ENCODE results near the gene SLC35B2.

SLC35B2 gene

DNA sequence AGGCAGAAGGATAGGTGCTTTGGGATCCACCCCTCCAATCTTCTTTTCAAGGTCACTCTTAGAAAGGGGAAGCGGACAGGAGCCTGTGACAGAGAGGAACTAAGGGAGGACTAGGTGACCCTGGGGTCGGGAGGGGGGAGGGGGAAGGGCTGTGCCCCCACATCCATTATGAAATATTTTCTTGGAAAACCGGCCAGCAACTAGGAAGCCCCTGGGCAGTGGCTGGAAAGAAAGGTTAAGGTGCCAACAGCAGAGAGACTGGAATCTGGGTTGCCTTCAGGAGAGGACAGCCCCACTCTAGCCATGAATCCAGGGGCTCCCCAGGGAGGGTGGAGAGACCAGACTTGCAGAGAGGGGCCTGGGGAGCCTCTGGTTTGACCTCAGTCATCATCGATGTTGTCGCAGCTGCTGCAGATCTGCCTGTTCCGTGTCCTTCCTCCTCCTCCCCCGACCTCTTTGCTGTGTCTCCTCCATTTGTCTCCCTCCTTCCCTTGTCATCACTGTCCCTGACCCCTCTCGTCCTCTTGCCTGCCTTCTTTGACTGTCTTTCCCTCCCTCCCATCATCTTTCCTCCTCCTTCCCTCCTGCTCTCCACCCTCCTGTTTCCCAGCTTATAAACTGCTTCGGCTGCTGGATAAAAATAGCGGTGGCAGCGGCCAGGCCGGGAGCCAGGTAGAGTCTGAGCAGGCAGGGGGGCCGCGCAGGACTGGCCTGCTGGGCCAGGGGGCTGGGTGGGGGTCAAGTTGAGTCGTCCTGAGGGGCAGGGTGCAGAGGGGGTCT, 30.8 kb downstream of the SLC35B2 start:
- no peak for DNase-seq (ENCODE audit: low read depth)
- TF ChIP-seq CTCF (IDR thresholded peaks at IDR 0.05; ENCODE audit: low read length, missing control alignments): no peak
- H3K4me3 ChIP-seq (replicated peaks; ENCODE audit: low read depth, low read length): no peak overlapping the region

GRCh38 chr6:44225579-44226325, 31.6 kb downstream of the SLC35B2 start:
- no peak overlapping the region for H3K4me3 ChIP-seq (replicated peaks; ENCODE audit: low read depth, low read length)
- no peak for TF ChIP-seq CTCF (IDR thresholded peaks at IDR 0.05; ENCODE audit: low read length, missing control alignments)
- no peak for DNase-seq (ENCODE audit: low read depth)

- no peak for TF ChIP-seq CTCF (IDR thresholded peaks at IDR 0.05; ENCODE audit: low read length, missing control alignments)
- no peak overlapping the region for H3K4me3 ChIP-seq (replicated peaks; ENCODE audit: low read depth, low read length)
- DNase-seq (ENCODE audit: low read depth): no peak
These were observed 32.4 kb downstream of the SLC35B2 start for GRCh38 chr6:44224965-44225305.

DNA sequence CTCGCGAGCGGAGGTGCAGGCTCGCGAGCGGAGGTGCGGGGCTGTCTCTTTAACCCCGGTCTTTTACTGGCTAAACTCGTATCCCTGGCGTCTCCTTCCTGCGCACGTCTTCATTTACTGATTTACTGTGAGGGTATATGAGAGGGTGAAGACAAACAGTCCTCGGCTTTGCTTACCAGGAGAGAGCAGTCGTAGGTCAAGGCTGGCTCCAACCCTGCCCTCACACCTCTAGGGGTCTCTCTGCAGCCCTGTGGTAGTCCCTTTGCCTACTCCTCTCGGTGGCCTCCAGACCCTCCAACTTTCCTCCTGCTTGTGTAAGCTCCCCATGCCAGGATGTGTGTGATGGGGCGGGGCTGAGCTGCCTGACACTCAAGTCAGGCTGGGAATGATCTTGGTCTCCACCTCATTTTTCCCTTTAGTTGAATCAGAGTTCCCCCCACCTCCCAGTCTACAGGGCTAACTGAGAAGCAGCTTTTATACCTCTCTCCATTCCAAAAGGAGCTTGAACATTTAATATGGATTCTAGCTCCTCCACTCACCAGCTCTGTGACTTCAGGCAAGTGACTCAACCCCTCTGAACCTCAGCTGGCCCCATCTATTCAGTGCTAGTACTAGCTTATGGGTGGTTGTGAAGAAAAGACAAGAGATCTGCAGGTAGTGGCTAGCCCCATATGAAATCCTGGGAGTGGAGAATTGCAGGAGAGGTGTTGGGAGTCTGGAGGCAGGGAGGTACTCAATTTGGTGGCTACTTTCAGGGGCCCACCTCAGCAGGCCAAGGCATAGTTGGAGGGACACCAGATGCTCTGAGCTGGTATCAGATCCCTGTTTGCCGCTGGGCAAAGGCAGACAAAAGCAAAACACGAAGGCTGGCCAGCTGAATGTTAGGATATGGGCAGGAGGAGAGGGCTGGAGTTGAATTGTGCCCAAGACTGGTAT, 33.0 kb downstream of the SLC35B2 start:
- no peak for TF ChIP-seq CTCF (IDR thresholded peaks at IDR 0.05; ENCODE audit: low read length, missing control alignments)
- no peak for DNase-seq (ENCODE audit: low read depth)

DNA sequence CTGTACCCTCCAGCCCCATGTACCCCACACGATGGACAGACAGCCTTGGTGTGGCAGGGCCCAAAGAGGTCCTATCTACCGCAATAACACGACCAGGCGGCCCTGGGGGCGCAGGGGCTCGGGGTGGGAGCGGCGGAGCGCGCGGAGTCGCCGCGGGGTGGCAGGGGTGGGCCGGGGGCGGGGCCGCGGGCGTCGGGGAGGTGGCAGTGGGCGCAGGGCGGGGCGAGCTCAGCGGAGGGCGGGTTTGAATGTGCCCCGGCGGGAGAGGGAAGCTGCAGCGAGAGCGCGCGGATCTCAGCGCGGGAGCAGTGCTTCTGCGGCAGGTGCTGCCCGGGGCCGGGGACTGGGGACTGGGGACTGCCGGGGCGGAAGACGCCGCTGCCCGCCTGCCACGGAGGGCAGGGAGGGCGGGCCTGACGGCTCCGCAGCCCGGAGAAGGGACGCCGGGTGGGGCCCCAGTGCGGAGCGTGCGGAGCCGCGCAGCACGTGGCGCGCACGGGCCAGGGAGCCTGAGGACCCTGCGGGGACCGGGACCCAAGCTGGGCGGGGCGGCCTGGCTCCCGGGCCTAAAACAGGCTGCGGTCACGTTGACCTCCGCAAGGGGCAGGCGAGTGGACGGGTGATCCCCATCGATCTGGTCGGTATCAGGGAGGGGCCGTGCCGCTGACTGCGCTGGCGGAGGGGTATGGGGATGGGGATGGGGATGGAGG, 33.9 kb downstream of the SLC35B2 start, which contains the start of gene SLC29A1:
Gene SLC29A1 (plus strand): TSS at position 277 of the 710 bp plus-strand sequence. CDS start 3,719 bp downstream, outside the sequence.
- TF ChIP-seq CTCF (IDR thresholded peaks at IDR 0.05; ENCODE audit: low read length, missing control alignments): no peak

More for the DNA sequence above, 33.0 kb downstream of the SLC35B2 start:
- peak overlapping the region; percentile 52 for H3K4me3 ChIP-seq (replicated peaks; ENCODE audit: low read depth, low read length)

More for the DNA sequence above, 33.9 kb downstream of the SLC35B2 start, which contains the start of gene SLC29A1:
- DNase-seq (ENCODE audit: low read depth): peak; percentile 39
- peak within 1 kb of the TSS; percentile 52 for H3K4me3 ChIP-seq (replicated peaks; ENCODE audit: low read depth, low read length)

Measured in fibroblast of pulmonary artery (primary cell).